ENCODE results near the gene GDPD1.
"Not testable (repeated sequence)": the region's sequence is repeated elsewhere in the genome, so short reads cannot be mapped to it uniquely, and the experiment has no call there.

Gene GDPD1

GRCh38 chr17:59254742-59255141 lies 34.4 kb downstream of the GDPD1 start:
- DNase-seq (no peak), ATAC-seq (no peak)

- no peak for DNase-seq
- no peak for ATAC-seq
Observed at GRCh38 chr17:59257101-59257500, 36.8 kb downstream of the GDPD1 start.

GRCh38 chr17:59260722-59261121 lies 40.4 kb downstream of the GDPD1 start:
- DNase-seq (no peak), ATAC-seq (no peak)

GRCh38 chr17:59266745-59267144 lies 46.4 kb downstream of the GDPD1 start:
- ATAC-seq (no peak), DNase-seq (no peak)

GRCh38 chr17:59267776-59268175 lies 47.5 kb downstream of the GDPD1 start:
- DNase-seq (no peak), ATAC-seq (no peak)

- ATAC-seq: no peak
- no peak for DNase-seq
Observed at GRCh38 chr17:59275618-59276017, 55.3 kb downstream of the GDPD1 start.

GRCh38 chr17:59277031-59277430 lies 56.7 kb downstream of the GDPD1 start:
- DNase-seq (no peak), ATAC-seq (peak; percentile 46)

GRCh38 chr17:59278406-59278805 lies 58.1 kb downstream of the GDPD1 start:
- ATAC-seq (no peak), DNase-seq (no peak)

- ATAC-seq: no peak
- no peak for DNase-seq
Observed at GRCh38 chr17:59284317-59284716, 64.0 kb downstream of the GDPD1 start.

GRCh38 chr17:59287452-59287851 lies 67.1 kb downstream of the GDPD1 start:
- no peak for DNase-seq
- no peak for ATAC-seq

- ATAC-seq: no peak
Observed at GRCh38 chr17:59287891-59288290, 67.6 kb downstream of the GDPD1 start.

GRCh38 chr17:59289981-59290301 lies 69.6 kb downstream of the GDPD1 start:
- no peak for DNase-seq
- ATAC-seq: no peak

More at GRCh38 chr17:59287891-59288290, 67.6 kb downstream of the GDPD1 start:
- no peak for DNase-seq

GRCh38 chr17:59290302-59290998 lies 70.1 kb downstream of the GDPD1 start:
- DNase-seq, ATAC-seq: not testable (repeated sequence)

GRCh38 chr17:59292174-59292523 lies 71.8 kb downstream of the GDPD1 start:
- no peak for ATAC-seq
- no peak for DNase-seq

GRCh38 chr17:59296190-59296589 lies 75.9 kb downstream of the GDPD1 start:
- ATAC-seq (no peak), DNase-seq (no peak)

- DNase-seq (no peak), ATAC-seq (no peak)
Observed at GRCh38 chr17:59298521-59298920, 78.2 kb downstream of the GDPD1 start.

- DNase-seq (no peak), ATAC-seq (no peak)
Observed at GRCh38 chr17:59299400-59300092, 79.2 kb downstream of the GDPD1 start.

GRCh38 chr17:59300941-59301340 lies 80.6 kb downstream of the GDPD1 start:
- DNase-seq (no peak), ATAC-seq (no peak)

- no peak for ATAC-seq
- no peak for DNase-seq
Observed at GRCh38 chr17:59304811-59305210, 84.5 kb downstream of the GDPD1 start.

GRCh38 chr17:59310263-59310920 lies 90.1 kb downstream of the GDPD1 start:
- ATAC-seq: no peak
- DNase-seq: no peak

- ATAC-seq (peak; percentile 92), DNase-seq (peak; percentile 23)
Observed at GRCh38 chr17:59311051-59311468, 90.7 kb downstream of the GDPD1 start.

- ATAC-seq, DNase-seq: not testable (repeated sequence)
Observed at GRCh38 chr17:59311521-59311920, 91.2 kb downstream of the GDPD1 start.

- DNase-seq (no peak), ATAC-seq (no peak)
Observed at GRCh38 chr17:59315866-59316265, 95.6 kb downstream of the GDPD1 start.
